NOMO-1 (cell line): ENCODE results near the gene DHX16.
"Not testable (repeated sequence)": the region's sequence is repeated elsewhere in the genome, so short reads cannot be mapped to it uniquely, and the experiment has no call there.

Experiments
- DNase-seq, 2 experiments: peaks; one replicate each; lab custom pipeline; 2025; ENCODE audit not compliant: unreplicated experiment in 2 of 2; lab: John Stamatoyannopoulos, UW

The DHX16 gene

GRCh38 chr6:30679765-30680535 lies 7.1 kb upstream of the DHX16 start:
- no peak for DNase-seq

- DNase-seq, result peak; percentile 69 to 79
These were observed 6.3 kb upstream of the DHX16 start for GRCh38 chr6:30678964-30679726.

- no peak for DNase-seq
These were observed 4.0 kb upstream of the DHX16 start for GRCh38 chr6:30676660-30677285.

- no peak for DNase-seq
These were observed 1.9 kb downstream of the DHX16 start for GRCh38 chr6:30670760-30671527.

GRCh38 chr6:30666300-30666699 lies 6.5 kb downstream of the DHX16 start:
- DNase-seq, result not testable (repeated sequence)

- no peak for DNase-seq
These were observed 7.6 kb downstream of the DHX16 start for GRCh38 chr6:30664994-30665767.

- not testable (repeated sequence) for DNase-seq
These were observed 14.9 kb downstream of the DHX16 start for GRCh38 chr6:30657922-30658321.

GRCh38 chr6:30657454-30657853 lies 15.4 kb downstream of the DHX16 start:
- DNase-seq, result no peak

- DNase-seq, result peak; percentile 77 to 78
These were observed 16.3 kb downstream of the DHX16 start for GRCh38 chr6:30656513-30656912.

GRCh38 chr6:30655743-30656094 lies 17.1 kb downstream of the DHX16 start:
- no peak for DNase-seq

GRCh38 chr6:30654798-30655742 lies 17.7 kb downstream of the DHX16 start:
- DNase-seq, result no peak

GRCh38 chr6:30651143-30651542 lies 21.7 kb downstream of the DHX16 start:
- no peak for DNase-seq

GRCh38 chr6:30647242-30648116 lies 25.3 kb downstream of the DHX16 start:
- DNase-seq, result peak; percentile 56 to 61

- DNase-seq, result peak; percentile 83 to 91
These were observed 26.2 kb downstream of the DHX16 start, which contains the start of gene C6orf136 for GRCh38 chr6:30646450-30647241. Gene C6orf136 (plus strand): TSS chr6:30647133. CDS start chr6:30647232, 99 bp downstream.

- no peak for DNase-seq
These were observed 26.8 kb downstream of the DHX16 start for GRCh38 chr6:30645989-30646388.

GRCh38 chr6:30644769-30645168 lies 28.0 kb downstream of the DHX16 start:
- no peak for DNase-seq

GRCh38 chr6:30643656-30644055 lies 29.1 kb downstream of the DHX16 start:
- no peak for DNase-seq
